ENCODE results near the gene ZSWIM7.

ZSWIM7 gene

GRCh38 chr17:15977894-15978293, 21.6 kb downstream of the ZSWIM7 start:
- DNase-seq (ENCODE audit: low read depth): no peak
- TF ChIP-seq, protein P1, sequence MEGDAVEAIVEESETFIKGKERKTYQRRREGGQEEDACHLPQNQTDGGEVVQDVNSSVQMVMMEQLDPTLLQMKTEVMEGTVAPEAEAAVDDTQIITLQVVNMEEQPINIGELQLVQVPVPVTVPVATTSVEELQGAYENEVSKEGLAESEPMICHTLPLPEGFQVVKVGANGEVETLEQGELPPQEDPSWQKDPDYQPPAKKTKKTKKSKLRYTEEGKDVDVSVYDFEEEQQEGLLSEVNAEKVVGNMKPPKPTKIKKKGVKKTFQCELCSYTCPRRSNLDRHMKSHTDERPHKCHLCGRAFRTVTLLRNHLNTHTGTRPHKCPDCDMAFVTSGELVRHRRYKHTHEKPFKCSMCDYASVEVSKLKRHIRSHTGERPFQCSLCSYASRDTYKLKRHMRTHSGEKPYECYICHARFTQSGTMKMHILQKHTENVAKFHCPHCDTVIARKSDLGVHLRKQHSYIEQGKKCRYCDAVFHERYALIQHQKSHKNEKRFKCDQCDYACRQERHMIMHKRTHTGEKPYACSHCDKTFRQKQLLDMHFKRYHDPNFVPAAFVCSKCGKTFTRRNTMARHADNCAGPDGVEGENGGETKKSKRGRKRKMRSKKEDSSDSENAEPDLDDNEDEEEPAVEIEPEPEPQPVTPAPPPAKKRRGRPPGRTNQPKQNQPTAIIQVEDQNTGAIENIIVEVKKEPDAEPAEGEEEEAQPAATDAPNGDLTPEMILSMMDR (IDR thresholded peaks at IDR 0.05; ENCODE audit: low read depth, low read length): no peak
- no peak for TF ChIP-seq MYC (IDR thresholded peaks at IDR 0.05; ENCODE audit: low read depth, low read length)
- no peak for TF ChIP-seq MAX (IDR thresholded peaks at IDR 0.05; ENCODE audit: low read depth, low read length)
- no peak for TF ChIP-seq POLR2A (IDR thresholded peaks at IDR 0.05; ENCODE audit: extremely low read depth, insufficient read length)
- H3K4me3 ChIP-seq (ENCODE audit: low read depth, low read length): no peak overlapping the region

- H3K4me3 ChIP-seq (ENCODE audit: low read depth, low read length): no peak overlapping the region
- DNase-seq (ENCODE audit: low read depth): no peak
- no peak for TF ChIP-seq POLR2A (IDR thresholded peaks at IDR 0.05; ENCODE audit: extremely low read depth, insufficient read length)
- no peak for TF ChIP-seq MYC (IDR thresholded peaks at IDR 0.05; ENCODE audit: low read depth, low read length)
- TF ChIP-seq MAX (IDR thresholded peaks at IDR 0.05; ENCODE audit: low read depth, low read length): no peak
- TF ChIP-seq, protein P1 (IDR thresholded peaks at IDR 0.05; ENCODE audit: low read depth, low read length): no peak
Measured at GRCh38 chr17:15973834-15974233, 25.7 kb downstream of the ZSWIM7 start.

DNA sequence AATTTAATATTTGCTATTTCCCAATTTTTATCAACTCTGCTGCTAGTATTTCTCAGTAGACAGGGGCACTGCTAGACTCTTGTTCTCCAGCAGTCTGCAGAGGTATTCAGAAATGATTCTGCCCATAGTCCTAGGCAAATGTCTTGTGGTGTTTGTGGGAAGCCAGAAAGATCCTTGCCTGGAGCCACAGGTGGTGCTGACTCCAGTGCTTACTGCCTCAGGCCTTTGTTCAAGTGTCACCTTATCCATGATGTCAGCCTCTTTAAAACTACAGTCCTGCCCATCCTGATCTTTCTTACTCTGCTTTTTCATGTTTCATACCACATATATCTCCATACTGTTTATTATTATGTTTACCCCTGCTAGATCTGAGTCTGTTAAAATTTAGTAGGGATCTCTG, 26.5 kb downstream of the ZSWIM7 start:
- DNase-seq (ENCODE audit: low read depth): no peak
- H3K4me3 ChIP-seq (ENCODE audit: low read depth, low read length): no peak overlapping the region
- TF ChIP-seq POLR2A (IDR thresholded peaks at IDR 0.05; ENCODE audit: extremely low read depth, insufficient read length) (no peak), MAX (IDR thresholded peaks at IDR 0.05; ENCODE audit: low read depth, low read length) (no peak), MYC (IDR thresholded peaks at IDR 0.05; ENCODE audit: low read depth, low read length) (no peak)
- TF ChIP-seq, protein P1 (IDR thresholded peaks at IDR 0.05; ENCODE audit: low read depth, low read length): no peak

DNA sequence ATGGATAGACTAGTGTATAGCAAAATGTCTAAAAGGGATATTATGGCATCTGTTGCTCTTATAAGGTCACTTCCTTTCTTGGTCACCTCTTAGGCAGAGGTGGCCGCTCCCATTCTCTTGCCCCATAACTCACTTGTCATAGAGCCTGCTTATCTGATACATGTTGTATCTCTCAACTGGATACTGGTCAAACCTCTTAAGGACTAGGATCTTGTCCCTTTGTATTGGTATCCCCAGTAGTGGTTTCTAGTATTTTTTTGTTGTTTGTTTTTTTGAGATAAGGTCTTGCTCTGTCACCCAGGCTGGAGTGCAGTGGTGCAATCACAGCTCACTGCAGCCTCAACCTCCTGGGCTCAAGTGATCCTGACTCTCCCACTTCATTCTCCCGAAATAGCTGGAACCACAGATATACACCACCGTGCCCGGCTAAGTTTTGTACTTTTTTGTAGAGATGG, 27.0 kb downstream of the ZSWIM7 start:
- no peak for DNase-seq (ENCODE audit: low read depth)
- H3K4me3 ChIP-seq (ENCODE audit: low read depth, low read length): no peak overlapping the region
- TF ChIP-seq, protein P1 (IDR thresholded peaks at IDR 0.05; ENCODE audit: low read depth, low read length): no peak
- no peak for TF ChIP-seq MYC (IDR thresholded peaks at IDR 0.05; ENCODE audit: low read depth, low read length)
- TF ChIP-seq POLR2A (IDR thresholded peaks at IDR 0.05; ENCODE audit: extremely low read depth, insufficient read length): no peak
- TF ChIP-seq MAX (IDR thresholded peaks at IDR 0.05; ENCODE audit: low read depth, low read length): no peak

- no peak for DNase-seq (ENCODE audit: low read depth)
- no peak for TF ChIP-seq MYC (IDR thresholded peaks at IDR 0.05; ENCODE audit: low read depth, low read length)
- TF ChIP-seq, protein P1 (IDR thresholded peaks at IDR 0.05; ENCODE audit: low read depth, low read length): no peak
- TF ChIP-seq MAX (IDR thresholded peaks at IDR 0.05; ENCODE audit: low read depth, low read length): no peak
- no peak for TF ChIP-seq POLR2A (IDR thresholded peaks at IDR 0.05; ENCODE audit: extremely low read depth, insufficient read length)
- no peak overlapping the region for H3K4me3 ChIP-seq (ENCODE audit: low read depth, low read length)
Measured at GRCh38 chr17:15971882-15972281, 27.6 kb downstream of the ZSWIM7 start.

All from NB4 (cell line).